GM21723 (cell line): ENCODE data around the gene SMG7.
"Not testable (repeated sequence)": the region's sequence is repeated elsewhere in the genome, so short reads cannot be mapped to it uniquely, and the experiment has no call there.

Experiments
- ATAC-seq: cut with Tn5 transposase; IDR thresholded peaks from one replicate; pipeline ENCODE4 v1.9.1; 2021; ENCODE audit warnings: mild to moderate bottlenecking, moderate library complexity; ENCODE audit not compliant: unreplicated experiment

The SMG7 gene

DNA sequence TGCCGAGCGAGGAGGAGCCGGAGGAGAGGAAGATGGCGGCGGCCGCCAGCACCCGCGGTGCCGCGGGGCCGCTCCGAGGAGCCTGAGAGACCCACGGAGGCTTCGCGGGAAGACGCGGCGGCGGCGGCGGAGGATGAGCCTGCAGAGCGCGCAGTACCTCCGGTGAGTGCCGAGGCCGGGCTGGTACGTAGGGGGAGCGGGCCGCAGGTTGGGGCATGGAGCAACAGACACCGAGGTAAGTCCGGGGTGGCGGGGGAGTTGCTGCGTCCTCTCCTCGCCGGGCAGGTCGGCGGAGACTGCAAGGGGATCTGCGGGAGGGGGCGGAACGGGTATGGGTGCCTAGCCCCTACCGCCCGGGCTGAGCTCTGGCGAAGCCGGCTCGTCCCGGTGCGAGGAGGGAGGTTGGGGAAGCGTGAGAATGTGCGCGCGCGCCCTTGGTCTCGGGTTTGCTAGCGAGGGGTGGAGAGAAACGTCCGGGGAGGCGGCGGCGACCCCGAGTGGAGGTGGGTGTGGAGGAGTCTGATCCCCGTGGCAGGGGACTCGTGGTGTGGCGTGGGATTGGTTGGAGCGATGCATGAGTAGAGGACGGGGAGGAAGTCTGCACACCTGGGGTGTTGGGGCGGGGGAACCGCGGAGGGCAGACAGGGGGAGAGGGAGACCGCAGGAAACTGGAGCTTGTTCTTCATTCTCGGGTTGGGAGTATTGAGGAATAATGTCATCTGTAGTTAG is at the start of gene SMG7:
SMG7 (plus strand) TSS at position 12 of the 729 bp plus-strand sequence; CDS start at position 134, 122 bp downstream.
- peak; percentile 22 for ATAC-seq

GRCh38 chr1:183423541-183423940 is 48.8 kb upstream of the SMG7 start:
- ATAC-seq = no peak

- no peak for ATAC-seq
Measured at GRCh38 chr1:183424691-183425090, 47.6 kb upstream of the SMG7 start.

DNA sequence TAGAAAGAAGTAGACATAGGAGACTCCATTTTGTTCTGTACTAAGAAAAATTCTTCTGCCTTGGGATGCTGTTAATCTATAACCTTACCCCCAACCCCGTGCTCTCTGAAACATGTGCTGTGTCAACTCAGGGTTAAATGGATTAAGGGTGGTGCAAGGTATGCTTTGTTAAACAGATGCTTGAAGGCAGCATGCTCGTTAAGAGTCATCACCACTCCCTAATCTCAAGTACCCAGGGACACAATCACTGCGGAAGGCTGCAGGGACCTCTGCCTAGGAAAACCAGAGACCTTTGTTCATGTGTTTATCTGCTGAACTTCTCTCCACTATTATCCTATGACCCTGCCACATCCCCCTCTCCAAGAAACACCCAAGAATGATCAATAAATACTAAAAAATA is 44.7 kb upstream of the SMG7 start:
- not testable (repeated sequence) for ATAC-seq

GRCh38 chr1:183431840-183432547 is 40.3 kb upstream of the SMG7 start:
- no peak for ATAC-seq

DNA sequence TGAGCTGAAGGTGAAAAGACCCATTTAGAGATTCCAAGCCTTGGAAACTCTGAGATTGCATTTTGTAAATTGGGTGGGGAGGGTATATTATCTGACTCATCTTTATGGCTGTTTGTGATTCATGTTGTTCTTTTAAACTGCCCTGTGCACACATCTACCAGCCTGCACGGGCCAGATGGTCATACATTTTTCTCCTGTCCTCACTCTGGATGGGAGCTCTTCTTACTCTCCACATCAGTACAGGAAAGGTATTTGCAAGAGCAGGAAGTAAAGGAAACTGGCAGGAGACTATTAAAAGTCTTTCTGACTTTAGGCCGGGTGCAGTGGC is 39.8 kb upstream of the SMG7 start:
- ATAC-seq = no peak

DNA sequence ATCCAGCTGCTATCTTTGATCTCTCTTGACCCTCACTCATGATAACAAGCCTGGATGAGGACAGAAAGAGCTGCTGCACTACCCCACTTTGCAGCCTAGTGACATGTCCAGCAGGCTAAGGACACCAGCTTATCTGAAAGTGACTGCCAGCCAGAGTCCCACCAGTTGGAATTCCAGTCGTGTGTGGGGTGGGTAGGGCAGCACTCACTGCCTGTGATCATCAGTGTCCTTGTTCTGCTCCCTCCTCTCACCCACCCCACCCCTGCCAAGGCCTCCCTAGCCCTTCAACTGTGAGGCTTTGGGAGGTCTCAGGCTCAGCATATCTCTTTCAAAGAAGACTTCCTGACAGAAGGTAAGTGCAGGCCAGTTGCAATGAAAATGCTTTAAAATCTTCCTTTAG is 38.6 kb upstream of the SMG7 start:
- no peak for ATAC-seq

DNA sequence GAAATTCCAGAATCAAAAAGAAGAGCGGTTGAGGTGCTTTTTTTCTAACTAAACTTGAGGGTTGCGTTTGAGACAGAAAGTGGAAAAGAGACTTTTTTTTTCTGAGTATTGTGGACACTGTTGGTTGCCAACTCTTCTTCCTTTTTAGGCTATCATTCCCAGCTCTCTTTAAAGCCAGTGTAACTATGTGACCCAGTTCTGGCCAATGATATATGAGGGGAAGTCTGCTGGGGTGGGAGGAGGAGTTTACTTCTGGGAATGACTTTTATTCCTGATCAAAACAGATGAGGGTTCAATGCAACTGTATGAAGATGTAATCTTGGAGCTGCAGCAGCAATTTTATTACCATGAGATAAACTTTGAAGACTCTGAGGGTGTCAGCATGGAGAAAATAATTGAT is 36.8 kb upstream of the SMG7 start:
- no peak for ATAC-seq

- ATAC-seq = no peak
Measured at GRCh38 chr1:183438060-183438459, 34.2 kb upstream of the SMG7 start.

- no peak for ATAC-seq
Measured at GRCh38 chr1:183443011-183443410, 29.3 kb upstream of the SMG7 start.

GRCh38 chr1:183443466-183443865 is 28.8 kb upstream of the SMG7 start:
- no peak for ATAC-seq

- ATAC-seq = no peak
Measured at GRCh38 chr1:183444243-183444642, 28.1 kb upstream of the SMG7 start.

GRCh38 chr1:183449223-183449770 is 23.0 kb upstream of the SMG7 start:
- no peak for ATAC-seq

GRCh38 chr1:183450093-183450492 is 22.2 kb upstream of the SMG7 start:
- ATAC-seq = no peak

DNA sequence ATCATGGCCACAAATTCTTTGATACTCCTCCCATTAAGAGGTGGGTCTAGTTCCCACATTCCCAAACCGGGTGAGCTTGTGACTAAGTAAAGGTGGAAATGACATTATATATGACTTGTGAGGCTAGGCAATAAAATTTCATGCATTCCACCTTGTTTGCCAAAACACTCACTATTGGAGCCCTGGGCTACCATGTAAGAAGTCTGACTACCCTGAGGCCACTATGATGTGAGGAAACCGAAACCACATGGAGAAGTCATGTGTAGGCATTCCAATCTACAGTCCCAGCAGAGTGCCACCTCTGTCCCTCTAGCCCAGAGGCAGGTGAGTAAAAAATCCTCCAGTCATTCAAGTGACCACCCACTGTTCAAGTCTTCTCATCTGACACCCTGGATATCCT is 17.9 kb upstream of the SMG7 start:
- no peak for ATAC-seq

- ATAC-seq = no peak
Measured at GRCh38 chr1:183456826-183457225, 15.5 kb upstream of the SMG7 start.

DNA sequence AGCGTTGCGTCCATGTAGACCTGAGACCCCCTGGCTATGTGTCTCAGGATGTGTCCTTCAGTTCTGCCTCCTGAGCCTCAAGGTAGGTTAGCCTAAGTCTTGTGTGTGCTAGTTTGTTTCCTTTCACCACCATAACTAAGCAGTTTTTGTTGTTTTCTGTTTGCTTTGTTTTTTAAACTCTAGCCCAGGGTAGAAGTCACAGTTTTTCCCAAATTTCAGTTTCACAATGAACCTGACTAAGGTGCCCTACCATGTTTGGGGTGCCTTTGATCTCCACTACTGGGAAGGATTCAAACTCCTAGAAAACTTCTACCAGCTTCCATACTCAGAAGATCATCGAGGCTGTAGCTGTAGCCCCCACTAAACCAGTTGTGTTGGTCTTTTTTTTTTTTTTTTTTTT is 14.8 kb upstream of the SMG7 start:
- no peak for ATAC-seq

GRCh38 chr1:183460596-183460995 is 11.7 kb upstream of the SMG7 start:
- ATAC-seq = no peak

DNA sequence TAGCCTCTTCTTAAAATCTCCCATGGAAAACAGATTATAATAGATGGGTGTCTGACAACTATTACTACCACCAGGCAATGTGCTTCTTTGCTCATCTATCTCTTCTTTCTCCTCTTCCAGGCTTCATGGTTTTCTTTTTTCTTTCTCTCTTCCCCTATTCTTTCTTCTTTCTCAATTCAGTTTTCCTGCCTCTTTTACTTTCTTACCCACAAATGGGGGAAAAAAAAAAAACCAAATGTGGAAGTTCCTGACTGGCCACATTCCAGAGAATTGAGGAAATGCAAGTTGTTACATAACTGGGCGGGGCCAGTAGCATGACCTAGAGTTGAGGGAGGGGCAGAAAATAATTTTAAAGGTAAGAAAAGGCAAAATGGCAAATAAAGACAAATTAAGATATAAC is 10.9 kb upstream of the SMG7 start:
- ATAC-seq = no peak

- no peak for ATAC-seq
Measured at GRCh38 chr1:183463566-183463965, 8.7 kb upstream of the SMG7 start.

DNA sequence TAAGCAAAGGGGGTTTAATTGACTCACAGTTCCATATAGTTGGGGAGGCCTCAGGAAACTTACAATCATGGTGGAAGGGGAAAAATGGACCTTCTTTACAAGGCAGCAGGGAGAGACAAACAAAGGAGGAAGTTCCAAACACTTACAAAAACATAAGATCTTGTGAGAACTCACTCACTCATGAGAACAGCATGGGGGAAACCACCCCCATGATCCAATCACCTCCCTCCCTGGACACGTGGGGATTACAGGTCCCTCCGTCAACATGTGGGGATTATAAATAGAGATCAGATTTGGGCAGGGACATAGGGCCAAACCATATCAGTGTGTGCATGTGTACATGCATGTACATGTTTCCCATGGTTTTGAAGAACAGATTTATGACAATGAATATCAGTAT is 5.5 kb upstream of the SMG7 start:
- no peak for ATAC-seq

DNA sequence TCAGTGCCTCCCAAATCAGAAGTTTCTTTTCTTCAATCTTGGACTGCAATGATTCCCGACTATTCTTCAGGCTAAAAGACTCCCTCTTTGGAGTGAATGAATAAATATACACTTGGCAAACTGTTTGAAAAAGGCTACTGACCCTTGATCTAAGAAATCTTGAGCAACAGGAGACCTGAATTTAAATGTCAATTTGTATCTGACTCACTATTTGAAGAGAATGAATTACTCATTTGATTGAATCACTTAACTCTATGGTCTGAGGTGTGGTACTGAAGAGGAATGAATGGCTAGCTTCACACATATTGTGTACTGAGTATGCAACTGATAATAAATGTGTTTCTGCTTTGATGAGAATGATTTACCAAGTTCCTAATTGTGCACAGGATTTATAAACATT is 4.6 kb upstream of the SMG7 start:
- no peak for ATAC-seq
